Sciatic nerve (tissue), 2 donors: ENCODE data around the gene ANO1. TPM values are rescaled to one million over a fixed set of nuclear protein-coding genes. Genes with fewer than 3 reads are reported as not detected.

Experiments
- ATAC-seq: fragments of 200-7000 bp; cut with Tn5 transposase; one replicate; pipeline ENCODE4 v1.9.1; 2020; ENCODE audit warnings: mild to moderate bottlenecking, moderate library complexity
- DNase-seq: peaks from one replicate; pipeline ENCODE4 v3.0.0-alpha.2; 2020; ENCODE audit warnings: low spot score
- intact Hi-C: fragments of 100-400 bp; cut with DNase I; formaldehyde crosslinking; loops from one replicate; pipeline ENCODE4 v1.14.2; 2022
- total RNA-seq: library from RNA; stranded (reverse); fragmentation: NEBNext Ultra II Directional; extraction: Animal tissue kit (Norgen Biotek cat#: 25700); gene quantifications from one replicate; pipeline ENCODE4 v1.2.1, GENCODE V29; 2021
- donor health status: DM: no; HTN: no; CAD: no.
- donor health status: DM: no; HTN: no; CAD: no.

Gene ANO1
- total RNA-seq, 1 donor from 2014 or later: 3.4 TPM

DNA sequence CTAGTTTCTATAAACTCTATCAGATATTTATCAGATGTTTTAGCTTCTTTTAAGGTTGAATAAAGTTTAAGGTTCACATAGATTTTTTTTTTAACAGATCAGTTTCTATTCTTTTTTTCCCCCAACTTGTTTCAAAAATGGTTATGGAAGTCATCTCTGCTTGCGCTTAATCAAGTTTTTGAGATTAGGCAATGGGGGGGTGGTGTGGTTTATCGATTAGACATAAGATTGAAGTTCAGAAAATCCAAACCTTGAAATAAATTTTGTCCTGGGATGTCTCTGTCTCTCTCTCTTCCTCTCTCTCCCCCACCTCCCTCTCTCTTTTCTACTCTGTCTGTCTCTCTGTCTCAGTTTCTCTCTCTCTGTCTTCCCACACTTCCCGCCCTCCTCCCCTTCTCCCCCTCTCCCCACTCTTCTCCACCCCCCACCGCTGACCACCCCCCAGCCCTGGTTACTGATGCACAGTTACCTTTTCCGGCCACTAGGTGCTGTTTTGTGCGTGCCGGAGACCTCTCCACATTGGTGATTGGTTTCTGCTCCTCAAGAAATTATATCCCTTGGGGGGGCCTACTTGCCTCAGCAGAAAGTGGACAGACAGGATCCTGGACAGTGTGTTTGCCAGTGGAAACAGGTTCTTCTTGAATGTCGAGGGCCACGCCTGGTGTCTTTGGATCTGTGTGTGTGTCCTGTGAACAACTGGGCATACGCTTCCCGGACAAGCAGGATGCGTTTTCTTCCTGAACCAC, 29.7 kb upstream of the ANO1 start:
- ATAC-seq (no peak), DNase-seq (no peak)
- intact Hi-C loops: no loop called here

DNA sequence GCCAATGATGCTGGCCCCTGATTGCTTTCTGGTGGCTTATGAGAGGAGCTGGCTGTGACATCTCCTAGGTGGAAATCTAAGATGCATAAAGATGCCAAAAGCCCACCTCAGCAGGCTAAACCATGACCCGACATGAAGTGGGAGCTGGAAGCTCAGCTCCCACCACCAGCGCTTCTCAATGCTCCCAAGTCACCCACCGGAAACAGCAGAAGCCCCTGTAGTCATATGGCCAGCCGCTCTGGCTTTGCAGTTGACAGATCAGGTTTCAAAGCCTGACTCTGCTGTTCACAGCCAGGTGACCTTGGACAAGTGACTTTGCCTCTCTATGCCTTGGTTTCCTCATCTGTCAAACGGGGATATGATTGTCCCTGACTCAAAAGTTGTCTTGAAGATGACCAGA, 29.1 kb upstream of the ANO1 start:
- DNase-seq (no peak), ATAC-seq (no peak)
- intact Hi-C loops: no loop called here

DNA sequence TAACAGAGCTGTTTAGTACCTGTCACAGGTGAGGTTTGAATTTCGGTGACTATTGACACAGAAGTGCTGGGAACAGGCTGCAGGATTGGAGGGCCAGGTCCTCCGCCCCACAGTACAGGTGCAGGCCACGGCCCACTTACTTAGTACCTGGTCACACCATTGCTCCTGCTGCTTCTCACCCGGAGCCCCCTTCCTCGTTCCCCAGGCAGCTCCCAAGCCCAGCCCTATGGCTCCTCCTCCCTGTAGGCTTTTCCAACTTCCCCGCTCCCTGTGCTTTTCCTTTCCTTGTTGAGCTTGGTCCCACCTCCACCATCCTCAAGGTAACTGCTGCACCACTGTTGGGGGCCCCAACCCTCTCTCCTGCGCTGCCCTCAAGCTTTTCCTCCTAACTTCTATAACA, 27.9 kb upstream of the ANO1 start:
- no peak for ATAC-seq
- no peak for DNase-seq
- intact Hi-C loops: no loop called here

DNA sequence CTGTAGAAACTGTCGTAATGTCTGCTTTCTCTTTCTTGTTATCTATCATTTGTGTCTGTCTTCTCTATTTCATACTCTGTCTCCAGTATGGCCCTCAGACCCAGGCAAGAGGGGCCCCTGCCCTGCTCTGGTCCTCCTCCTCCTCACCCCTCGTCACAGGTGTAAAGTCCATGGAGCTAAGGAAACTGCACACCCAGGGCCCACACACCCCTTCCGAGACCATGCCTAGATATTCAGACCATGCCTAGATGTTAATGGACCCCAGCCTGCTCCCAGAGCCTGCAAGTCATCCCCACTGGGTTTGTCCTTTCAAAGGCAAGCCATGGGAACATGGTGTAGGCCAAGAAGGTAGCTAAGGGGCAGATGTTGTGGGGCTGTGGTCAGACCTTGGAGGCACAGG, 24.1 kb upstream of the ANO1 start:
- no peak for DNase-seq
- intact Hi-C loops: no loop called here
- ATAC-seq: no peak

DNA sequence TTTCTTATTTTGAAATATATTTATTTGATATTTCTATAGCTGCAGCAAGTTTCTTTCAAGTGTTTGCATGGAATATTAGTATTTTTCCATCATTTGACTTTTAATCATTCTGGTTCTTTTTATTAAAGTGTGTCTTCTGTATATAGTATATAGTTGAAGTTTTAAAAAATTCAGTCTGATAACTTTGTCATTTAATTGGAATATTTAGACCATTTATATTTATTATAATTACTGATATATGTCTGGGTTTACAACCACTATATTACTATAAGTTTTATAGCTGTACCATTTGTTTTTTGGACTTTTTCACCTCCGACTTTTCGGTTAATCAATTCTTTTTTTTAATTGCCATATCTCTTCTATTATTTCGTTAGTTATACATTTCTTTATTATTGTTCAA, 22.7 kb upstream of the ANO1 start:
- DNase-seq (no peak), ATAC-seq (no peak)
- intact Hi-C loops: no loop called here

DNA sequence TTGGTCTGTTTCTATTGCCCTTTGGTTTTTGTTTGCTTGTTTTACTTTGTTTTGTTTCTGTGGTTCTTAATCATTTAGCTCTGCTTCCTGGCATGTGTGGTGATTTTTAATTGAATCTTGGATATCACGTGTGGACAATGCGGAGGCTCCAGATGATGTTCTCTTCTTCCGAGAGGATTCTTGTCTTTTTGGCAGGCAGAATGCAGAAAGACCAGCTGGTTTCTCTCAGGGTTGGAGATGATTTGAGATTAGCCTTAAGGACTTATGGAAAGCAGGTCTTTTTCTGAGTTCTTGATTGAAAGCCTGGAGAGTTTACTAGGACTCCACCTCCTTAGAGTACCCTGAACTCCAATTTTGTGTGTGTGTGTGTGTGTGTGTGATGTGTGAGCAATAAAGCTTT, 21.0 kb upstream of the ANO1 start:
- ATAC-seq: no peak

DNA sequence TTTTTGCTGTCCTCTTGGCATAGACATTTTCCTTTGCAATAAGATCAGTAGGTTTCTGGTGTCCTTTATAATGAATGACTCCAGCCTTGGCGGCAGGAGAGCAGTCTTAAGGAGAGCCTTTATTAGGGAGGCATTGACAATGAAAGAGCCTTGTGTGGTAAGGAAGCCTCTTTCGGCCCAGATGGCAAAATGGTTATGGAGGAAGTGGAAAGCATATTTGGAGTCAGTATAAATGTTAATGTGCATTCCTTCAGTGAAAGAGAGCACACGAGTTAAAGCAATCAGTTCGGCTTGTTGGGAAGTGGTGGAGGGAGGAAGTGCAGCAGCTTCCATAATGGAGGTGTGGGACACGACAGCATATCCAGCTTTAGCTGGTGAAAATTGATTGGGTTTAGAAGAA, 18.1 kb upstream of the ANO1 start:
- ATAC-seq: no peak
- intact Hi-C loops: no loop called here
- no peak for DNase-seq

More for the DNA sequence above, 21.0 kb upstream of the ANO1 start:
- intact Hi-C loops: no loop called here
- no peak for DNase-seq

DNA sequence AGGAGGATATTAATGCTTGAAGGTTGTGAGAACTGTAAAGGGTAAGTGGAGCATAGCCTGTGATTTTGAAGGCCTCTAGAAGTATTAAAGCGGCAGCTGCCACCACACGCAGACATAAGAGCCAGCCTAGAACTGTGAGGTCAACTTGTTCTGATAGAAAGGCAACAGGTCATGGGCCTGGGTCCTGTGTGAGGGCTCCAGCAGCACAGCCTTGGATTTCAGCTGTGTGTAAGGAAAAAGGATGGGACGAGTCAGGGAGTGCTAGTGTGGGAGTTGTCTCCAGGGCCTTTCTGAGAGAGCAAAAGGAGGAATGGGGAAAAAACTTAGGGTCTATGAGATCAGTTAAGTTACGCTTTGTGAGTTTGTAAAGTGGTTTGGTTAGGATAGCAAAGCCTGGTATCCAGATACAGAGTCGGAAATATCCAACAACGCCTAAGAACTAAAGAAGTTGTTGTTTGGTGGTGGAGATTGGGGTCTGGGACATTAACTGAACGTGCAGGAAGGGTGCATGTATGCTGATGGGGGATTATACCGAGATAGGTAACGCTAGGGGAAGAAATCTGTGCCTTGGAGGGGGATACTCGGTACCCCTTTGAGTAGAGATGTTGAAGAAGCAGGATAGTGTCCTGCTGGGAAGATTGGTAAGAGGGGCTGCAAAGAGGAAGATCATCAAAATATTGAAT, 17.4 kb upstream of the ANO1 start:
- intact Hi-C loops: no loop called here
- no peak for ATAC-seq
- no peak for DNase-seq

DNA sequence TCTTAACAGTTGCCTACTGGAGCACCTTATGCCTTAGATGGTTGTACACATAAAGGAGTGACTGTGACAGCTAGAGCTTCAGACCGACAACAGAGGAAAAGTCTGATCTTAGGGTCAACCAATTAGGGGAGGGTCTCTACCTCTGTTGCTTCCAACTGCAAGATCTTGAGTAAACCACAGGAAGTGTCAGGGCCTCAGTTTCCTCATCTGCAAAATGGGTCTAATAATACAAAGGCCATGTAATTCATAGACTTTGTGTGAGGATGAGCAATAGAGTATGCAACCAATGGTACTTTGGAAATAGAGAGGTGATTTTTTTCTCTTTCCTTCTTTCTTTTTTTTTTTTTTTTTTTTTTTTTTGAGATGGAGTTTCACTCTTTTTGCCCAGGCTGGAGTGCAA, 16.4 kb upstream of the ANO1 start:
- DNase-seq (no peak), ATAC-seq (no peak)
- intact Hi-C loops: no loop called here

DNA sequence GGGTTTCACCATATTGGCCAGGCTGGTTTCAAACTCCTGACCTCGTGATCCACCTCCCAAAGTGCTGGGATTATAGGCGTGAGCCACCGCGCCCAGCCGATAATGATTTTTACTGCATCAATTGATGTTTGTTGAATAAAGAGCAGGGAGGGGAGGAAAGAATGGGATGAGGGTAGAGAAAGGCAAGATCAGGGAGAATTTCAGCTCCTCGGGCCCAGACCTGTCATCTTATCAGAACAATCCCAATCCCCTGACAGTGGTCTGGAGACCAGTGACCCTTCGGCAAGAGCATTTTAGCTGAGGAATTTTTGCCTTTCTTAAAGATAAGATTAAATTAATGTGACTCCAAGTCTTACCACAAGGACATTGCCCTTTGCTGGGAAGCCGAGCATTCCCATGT, 15.0 kb upstream of the ANO1 start:
- intact Hi-C loops: no loop called here
- DNase-seq (no peak), ATAC-seq (no peak)

DNA sequence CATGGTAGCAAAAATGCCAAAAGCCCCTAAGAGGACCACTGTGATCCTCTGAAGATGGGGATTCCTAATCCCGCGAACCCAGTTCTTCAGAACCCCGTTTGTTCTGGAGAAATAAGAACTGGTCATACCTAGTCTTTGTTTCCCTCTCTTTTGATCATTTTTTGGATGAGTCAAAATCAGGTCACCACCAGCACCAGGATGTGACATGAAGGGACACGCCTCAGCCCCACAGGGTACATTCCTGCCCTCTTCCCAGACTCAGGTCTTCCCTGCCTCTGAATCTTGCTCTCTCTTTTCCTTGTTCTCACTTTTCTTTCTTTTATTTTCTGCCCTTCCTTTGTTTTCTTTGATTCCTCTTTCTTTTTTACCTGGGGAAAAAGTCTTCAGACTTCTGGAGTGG, 14.6 kb upstream of the ANO1 start:
- DNase-seq: no peak
- intact Hi-C loops: no loop called here
- ATAC-seq: no peak

DNA sequence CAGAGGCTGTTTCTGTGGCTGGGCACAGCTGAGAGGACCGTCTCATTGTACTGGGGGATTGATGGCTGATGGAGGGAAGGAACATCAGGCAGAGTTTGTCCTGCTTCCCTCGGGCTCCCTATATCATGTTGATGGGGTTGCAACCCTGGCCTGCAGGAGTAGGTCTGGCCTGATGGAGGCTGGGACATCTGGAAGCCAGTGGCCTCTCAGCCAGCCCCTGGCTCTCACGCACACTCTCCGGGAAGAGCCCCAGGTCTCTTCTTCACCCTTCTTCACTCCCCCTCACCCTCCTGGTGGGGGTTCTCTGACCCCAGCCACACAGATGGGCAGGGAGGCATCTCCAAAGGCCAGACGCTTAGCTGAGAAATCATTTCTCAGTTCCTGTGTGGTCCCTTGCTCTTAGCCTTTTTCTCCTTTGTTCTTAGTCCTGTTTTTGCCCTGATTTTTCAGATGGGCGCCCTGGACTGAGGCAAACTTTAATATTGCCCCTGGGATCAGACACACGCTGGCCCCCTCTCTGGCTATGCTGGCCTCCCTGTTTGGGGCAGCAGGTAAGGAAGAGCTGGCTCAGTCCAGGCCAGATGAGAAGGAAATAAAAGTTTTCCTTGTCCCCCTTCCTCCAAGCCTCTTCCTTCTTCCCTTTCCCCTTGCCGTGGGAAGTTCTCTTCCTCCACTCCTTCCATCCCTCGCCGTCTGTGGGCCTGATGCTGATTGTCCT, 13.9 kb upstream of the ANO1 start:
- intact Hi-C loops: no loop called here
- peak; percentile 24 for ATAC-seq
- DNase-seq: no peak

DNA sequence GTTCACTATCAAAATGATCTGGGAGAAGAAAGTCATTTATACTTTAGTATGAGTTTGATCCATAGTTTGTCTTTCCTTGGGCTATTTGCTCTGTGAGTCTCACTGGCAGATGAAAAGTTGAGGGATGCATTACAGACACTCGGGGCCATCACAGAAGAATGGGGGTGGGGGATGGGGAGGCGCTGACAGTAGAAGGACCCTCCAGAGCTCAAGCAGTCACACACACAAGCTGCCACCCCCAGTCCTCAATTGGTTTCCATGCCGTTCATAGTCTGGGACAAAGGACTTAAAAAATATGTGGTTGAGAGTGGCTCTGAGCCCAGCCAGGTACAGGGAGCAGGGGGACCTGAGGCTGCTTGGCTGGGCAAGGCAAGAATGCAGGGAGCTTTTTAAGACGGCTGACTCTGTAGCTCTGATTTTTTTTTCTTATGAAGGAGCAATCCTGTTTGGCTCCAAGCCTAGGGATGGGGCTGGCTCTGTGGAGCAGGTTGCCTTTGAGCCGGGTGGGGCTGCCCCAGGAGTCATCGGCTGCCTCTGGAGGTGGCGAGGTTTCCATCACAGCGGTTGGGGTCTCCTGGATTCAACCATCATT, 13.3 kb upstream of the ANO1 start:
- no peak for ATAC-seq
- DNase-seq: no peak
- intact Hi-C loops: no loop called here

DNA sequence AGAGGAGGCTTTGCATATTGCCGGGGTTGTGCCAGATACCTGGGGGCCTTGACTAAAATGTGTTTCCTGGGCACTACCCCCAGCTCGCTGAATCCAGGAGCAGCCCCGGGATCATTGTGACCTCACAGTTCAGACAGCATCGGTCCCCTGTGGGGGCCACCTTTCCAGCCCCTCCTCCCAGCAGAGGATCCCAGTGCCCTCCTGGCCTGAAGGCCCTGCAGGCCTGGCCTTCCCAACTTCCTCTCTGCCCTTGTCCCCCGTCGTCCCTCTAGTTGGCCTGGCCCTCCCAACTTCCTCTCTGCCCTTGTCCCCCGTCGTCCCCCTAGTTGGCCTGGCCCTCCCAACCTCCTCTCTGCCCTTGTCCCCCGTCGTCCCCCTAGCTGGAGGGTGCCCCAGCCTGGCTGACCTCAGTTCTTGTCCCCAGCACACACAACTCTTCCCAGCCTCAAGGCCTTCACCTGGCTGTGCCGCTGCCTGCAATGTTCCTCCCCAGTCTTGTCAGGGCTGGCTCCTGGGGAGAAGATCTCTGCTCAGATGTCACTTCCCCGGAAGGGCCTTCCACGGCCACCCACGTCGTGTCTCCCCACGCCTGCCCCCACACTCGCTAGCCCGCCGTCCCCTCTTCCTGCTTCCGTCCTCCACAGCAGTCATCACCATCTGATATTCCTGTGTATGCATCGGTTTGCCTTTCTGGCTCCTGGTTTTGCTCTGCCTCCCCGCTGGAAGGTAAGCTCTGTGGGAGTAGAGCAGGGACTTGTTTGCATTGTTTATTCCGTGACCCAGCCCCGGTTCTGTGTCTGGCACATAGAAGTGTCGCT, 12.6 kb upstream of the ANO1 start:
- DNase-seq: no peak
- no peak for ATAC-seq
- intact Hi-C loops: no loop called here

DNA sequence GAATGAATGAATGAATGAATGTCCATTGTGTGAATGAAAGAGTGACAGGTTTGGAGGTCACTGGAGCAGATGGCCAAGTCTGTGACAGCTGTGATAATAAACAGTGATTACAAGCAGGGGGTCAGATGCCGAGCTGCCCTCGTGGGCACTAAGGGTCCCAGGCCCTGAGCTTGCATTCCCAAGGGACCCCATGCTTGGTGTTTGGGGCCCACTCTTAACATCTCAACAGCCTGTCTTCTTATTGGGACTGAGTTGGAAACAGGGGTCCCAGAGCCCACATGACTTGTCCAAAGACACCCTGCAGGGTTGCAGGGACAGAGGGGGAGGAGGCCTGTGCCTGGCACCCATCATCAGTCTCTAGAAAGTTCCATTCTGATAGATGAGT, 12.0 kb upstream of the ANO1 start:
- ATAC-seq (no peak), DNase-seq (no peak)
- intact Hi-C loops: no loop called here

DNA sequence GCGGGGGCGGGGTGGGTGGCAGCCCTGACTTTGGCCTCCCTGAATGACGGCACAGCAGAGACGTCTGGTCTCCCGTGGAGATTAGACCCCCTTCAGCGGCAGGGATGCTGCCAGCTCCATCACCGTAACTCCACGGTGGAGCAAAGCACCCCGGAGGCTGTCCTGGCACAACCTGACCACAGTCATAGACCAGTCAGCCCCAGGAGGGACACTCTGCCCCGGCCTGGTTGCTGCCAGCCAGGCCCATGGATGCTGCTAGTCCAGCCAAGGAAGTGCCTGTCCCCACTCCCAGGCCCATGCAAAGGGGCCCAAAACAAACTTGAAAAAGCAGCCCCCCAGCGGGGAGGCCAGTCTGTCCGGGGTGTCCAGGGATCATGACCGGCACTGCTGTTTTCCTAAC, 11.5 kb upstream of the ANO1 start:
- DNase-seq (no peak), ATAC-seq (no peak)
- intact Hi-C loops: no loop called here

DNA sequence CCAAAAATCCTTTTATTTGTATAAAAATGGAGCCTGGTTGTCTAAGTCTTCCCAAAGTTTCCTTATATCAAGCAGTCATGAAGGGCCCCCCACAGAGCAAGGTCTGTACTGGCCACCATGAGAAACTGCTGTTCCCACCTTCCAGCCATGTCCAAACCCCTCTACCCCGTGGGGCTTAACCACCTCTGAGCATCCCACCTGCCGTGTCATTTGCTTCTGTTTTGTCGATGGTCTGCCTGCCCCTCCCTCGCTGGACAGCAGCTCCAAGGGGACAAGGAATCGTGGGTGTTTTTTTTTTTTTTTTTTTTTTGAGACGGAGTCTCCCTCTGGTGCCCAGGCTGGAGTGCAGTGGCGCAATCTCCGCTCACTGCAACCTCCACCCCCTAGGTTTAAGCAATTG, 11.1 kb upstream of the ANO1 start:
- DNase-seq (no peak), ATAC-seq (no peak)

DNA sequence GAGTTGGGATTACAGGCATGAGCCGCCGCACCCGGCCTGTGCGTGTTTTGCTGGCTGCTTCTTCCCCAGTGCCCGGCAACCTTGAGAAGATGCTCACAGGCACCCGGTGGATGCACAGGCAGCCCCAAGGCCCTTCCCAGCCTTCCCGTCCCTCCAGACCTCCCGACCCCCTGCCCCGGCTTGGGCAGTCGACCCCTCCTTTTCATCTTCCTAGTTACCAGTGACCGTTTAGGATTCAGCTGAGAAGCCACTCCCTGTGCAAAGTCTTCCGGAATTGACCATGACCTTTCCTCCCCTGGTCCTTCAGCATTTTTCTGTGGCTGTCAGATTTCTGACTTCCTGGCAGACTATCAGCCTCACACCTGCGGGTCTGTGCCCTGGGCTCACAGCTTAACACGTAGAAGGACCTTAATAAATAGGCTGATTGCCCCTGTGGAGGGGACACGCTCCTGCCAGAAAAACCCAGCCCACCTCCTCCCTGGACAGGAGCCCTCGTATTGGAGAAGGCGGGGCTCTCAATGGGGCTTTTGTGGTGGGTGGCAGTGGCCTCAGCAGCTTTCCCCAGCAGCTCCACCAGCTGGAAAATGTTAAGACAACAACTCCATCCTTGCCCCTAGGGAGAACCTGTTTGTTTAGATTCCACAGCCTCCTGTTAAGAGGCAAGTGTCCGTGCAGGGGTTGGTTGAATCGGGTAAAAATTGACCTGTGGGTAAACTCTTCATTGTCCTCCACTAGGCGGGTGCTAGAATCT, 10.4 kb upstream of the ANO1 start:
- ATAC-seq (no peak), DNase-seq (no peak)
- intact Hi-C loops: no loop called here

More for the DNA sequence above, 11.1 kb upstream of the ANO1 start:
- intact Hi-C loops: no loop called here

DNA sequence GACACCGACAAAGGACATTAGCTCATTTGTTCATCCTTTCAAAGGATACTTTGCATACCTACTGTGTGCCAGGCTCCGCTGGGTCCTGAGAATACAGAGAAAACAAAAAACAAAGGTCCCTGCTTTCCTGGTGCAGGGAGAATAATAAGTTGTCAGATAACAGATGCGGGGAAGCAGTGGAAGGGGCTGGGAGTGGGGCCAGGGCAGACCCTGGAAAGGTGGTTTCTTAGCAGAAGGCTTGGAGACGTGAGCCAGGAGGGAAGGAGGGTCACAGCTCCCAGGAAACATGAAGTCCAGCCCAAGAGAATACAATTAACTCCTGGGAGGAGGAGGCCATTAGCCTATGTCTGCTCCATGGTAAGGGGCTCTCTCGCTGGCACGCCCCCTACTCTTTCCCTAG, 9.8 kb upstream of the ANO1 start:
- DNase-seq (no peak), ATAC-seq (no peak)
- intact Hi-C loops: no loop called here
